ENCODE measurements around the gene CAD.
A peak's percentile ranks its signal among the peaks of the same experiment; 100 is the strongest.

Gene CAD

DNA sequence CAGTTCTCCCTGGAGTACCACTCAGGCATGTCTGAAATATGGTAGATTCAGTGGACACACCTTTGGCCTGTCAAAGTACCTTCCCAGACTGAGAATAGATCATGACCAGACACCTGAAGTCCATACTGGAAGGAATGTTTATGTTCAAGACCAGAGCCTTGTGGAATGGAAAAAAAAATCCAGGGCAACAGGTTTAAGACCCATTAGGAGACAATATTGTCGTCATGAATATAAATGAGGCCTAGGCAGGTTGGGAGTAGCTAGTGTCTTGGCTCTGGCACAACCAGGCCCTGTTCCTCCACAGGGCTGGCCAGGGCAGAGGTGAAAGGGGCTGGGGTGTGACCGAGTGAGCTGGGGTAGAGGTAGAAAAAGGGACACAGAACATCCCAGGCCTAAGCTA, 18.5 kb upstream of the CAD start:
- no peak for DNase-seq (ENCODE audit: low read depth in 2 of 2)

DNA sequence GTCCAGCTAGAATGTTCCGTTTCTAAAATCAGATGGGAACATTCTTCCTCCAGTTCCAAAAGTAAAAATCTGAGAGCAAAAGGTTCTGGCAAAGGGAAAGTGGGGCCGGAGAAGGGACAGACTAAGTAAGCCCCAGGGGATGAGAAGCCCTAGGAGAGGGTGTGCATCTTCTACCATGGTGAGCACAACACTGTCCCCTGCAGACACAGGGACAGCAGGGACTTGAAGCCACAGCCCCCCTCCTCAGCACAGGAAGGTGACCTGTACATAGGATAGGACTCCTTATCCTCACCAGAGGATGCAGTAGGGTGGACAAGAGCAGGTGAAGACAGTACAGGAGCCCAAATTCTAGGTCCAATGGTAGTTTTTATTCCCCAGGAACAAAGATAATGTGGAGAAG, 17.9 kb upstream of the CAD start:
- DNase-seq (ENCODE audit: low read depth in 2 of 2) = no peak

DNA sequence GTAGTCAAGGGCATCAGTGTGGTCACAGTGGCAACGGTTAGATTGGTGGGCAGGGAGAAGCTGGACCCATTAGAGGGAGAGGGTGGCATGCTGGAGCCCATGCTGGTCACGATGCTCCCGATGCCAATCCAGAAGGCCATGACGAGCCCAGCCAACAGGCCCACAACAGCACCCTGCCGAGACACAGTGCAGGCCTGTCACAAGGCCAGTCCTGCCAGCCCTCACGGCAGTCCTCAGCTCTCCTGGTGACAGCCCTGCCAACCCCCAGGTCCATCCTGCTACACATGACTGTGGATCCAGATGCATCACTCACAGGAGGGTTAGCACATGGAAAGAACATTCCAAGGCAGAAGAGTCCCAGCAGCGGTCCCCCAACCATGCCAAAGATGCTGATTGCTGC, 15.5 kb upstream of the CAD start:
- DNase-seq (ENCODE audit: low read depth in 2 of 2) = no peak

DNA sequence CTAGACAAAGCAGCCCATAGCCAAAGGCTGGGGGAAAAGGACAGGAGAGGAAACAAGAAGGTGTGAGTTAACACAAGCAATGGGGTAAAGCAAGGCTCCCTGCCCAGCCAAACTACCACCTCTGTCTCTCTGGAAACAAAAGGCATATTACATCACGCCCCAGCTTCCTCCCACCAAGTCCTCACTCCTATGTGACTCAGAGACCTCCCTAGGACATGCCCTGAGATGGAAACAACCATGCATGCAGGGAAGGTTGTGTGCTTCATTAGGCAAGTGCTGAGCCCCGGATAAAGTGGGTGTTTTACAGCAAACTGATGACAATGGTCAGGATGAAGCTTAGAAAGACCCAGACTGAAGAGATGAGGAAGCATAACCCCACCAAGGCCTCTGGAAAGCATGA, 14.3 kb upstream of the CAD start:
- no peak for DNase-seq (ENCODE audit: low read depth in 2 of 2)

DNA sequence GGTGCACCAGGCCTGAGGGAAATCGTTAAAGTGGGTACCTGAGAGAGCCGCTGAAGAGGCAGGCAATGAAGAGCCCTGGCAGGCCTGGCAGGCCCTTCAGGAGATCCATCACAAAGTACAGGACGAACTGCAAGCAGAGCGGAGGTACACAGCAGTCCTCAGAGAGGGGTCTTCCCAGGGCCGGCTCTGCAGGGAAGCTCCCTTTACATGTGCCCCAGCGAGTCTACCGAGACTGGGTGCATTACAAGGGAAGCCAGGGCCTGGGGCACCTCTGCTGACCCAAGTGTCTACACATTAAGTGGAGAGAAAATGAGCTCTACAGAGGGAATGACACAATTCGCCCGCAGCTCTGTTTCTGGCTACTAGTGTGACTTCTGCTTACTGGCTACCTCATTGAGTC, 13.4 kb upstream of the CAD start:
- DNase-seq (ENCODE audit: low read depth in 2 of 2) = no peak

DNA sequence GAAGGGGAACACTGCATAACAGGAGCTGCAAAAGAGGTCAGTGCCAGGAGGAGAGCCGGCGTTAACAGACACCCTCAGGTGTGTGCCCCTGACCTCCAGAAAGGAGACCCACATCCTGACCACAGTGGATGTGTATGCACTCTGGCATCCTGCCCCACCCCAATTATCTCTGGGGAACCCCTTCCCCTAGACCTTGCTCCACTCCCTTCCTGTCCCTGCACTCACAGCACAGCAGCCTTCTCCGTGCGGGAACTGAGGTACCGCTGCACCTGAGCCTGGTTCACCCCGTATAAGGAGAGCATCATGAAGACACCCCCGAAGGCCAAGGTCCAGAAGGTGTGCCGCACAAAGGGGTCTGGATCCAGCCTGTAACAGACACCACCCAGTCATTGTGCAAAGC, 12.6 kb upstream of the CAD start:
- no peak for DNase-seq (ENCODE audit: low read depth in 2 of 2)

DNA sequence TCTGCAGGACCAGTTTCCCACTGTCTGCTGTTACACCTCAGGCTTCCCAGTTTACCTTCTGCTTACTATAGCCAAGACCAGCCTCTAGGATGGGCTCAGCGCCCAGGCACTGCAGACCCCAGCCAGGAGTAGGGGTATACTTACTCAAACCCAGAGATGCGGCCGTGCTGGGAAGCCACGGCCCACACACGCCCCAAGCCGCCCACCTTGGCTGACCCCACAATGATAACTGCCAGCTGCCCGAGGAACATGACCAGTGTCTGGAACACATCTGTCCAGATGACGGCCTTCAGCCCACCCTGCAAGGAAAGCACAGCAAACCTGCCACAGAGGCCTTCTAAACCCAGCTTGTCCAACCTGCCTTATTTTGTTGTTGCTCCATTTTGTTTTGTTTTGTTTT, 12.0 kb upstream of the CAD start:
- DNase-seq (ENCODE audit: low read depth in 2 of 2) = no peak

DNA sequence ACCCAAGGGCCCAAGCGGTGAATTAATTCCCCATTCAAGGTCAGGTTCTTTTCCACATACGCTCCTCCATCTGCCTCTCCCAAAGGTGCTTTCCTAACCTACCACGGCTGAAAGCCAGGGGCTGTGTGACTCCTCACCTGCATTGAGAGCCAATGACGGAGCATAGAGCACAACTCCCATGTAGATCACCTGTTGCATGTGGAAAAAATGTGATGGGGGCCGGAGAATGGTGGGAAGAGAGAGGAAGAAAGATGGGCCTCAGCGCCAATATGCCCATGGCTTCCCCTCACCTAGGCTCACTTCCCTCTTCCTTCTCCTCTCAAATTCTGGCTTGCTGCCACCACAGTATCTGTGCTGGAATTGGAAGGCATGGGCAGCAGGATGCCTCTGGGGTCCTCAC, 10.8 kb upstream of the CAD start:
- no peak for DNase-seq (ENCODE audit: low read depth in 2 of 2)

DNA sequence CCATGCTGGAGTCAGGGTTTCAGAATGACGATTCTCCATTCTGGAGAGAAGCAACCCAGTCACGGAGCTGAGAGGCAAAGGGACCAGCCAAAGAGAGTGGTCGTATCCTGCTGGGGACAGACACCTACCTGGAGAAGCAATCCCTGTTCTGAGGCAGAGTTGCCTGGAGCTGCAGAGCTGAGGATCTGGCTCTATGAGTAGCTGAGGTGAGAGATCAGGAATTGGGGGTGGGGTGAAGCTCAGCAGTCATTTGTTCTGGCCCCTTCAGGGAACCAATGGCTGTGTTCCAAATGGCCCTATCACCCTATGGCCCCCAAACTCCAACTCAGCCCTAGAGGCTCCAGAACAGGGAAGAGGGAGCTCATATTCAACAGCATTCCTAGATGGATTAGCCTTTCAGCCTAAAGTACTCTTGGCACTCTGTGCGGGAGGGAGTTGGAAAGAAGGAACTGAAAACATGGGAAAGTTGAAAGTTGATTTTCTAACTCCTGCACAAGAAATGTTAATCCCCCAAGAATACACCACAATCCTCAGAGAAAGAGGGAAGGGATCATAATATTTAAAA, 8.6 kb upstream of the CAD start:
- DNase-seq (ENCODE audit: low read depth in 2 of 2) = no peak

DNA sequence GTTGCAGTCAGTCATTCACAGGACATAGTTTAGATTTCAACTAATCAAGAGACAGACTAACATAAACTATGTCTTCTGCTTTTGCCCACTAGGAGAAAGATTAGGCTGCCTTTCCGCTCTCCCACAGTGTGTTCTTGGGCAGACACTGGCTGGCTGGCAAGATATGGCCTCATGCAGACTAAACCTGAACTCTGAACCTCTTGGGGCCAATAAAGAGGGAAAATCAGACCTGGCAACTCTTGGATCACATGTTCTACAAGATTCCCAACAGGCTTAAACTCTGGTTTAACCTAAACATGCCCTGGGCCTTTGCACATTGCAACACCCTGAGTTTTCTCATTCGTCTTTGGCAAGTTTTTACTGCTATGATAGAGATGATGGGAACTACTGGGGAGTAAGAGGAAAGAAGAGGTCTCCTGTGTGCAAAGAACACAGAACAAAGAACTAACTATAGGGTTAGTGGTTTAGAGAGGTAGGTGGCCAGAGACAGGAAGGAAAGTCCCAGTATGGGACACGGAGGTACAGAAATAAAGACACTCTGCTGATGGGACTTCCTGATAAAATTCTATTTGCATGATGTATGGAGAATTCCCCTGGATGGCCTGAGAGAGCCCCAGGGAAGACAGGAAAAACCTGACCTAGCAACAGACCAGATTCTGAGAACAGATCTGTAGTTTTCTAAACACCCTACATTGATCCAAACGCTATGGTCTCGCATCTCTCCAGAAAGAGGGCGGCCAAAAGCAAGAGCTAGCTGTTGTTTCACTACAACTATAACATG, 7.4 kb upstream of the CAD start:
- DNase-seq (ENCODE audit: low read depth in 2 of 2) = no peak

DNA sequence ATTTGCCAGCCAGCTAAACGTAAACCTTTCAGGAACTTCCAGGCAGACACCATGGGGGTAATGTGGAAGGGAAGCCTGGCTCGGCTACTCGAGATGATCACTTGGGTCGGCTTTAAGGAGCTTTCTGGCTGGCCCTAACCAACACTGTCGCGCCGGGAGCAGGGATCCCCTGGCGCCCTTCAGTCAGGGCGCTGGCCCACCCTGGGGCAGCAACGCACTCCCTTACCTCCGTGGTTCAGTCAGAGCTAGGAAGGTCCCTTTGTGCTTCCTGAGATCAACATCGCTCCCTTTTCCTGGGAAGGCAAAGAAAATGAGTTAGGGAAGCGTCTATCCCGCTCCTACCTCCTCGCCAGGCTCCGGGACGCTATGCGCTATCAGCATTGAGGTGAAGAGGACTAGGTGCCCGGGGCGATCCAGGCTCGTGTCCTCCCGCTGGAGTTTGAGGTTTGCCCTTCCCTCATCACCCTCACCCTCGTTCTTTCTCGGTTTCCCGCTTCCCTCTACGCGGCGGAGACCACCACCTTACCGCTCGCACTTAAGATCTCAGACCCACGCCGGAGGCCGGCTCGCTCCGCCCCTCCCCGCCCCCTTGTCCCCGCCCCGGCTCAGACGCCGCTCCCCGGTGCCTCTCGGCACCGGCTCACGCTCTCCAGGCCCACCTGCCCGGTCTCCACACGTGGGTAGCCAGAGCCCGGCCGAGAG, 5.8 kb upstream of the CAD start:
- no peak for DNase-seq (ENCODE audit: low read depth in 2 of 2)

DNA sequence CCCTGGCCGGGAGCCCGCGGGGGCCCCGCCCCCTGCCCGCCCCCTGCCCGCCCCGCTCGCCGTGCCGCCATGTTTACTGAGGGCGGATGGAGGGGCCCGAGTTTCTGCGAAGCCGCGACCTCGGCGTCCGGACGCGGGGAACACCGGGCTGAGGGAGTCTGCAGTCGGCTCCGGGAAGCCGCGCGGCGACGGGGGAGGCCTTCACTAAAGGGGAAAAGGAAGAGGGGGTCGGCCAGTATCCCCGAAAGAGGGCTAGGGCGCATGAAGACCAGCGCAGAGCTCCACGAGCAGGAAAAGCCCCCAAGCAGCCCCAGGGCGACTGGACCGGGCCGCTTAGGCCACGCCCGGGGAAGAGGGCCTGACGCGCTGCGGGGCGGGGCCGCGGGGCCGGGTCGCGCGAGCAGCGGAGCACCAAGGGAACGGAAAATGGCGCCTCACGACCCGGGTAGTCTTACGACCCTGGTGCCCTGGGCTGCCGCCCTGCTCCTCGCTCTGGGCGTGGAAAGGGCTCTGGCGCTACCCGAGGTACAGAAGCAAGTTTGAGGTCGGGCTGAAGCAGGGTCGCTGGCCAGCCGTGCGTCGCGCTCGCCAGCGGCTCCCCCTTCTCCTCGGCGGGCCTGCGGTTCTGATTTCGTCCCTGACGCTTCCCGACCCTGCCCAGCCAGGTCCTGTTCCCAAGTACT, 5.1 kb upstream of the CAD start, which contains the start of the genes ATRAID and SLC5A6:
Gene ATRAID (plus strand): TSS at position 99 of the 683 bp plus-strand sequence. CDS start 328 bp downstream, at position 427.
Gene SLC5A6 (minus strand): TSS at position 326 of the 683 bp plus-strand sequence. CDS start 4,618 bp downstream, outside the sequence.
- DNase-seq (ENCODE audit: low read depth in 2 of 2) = peak; percentile 78 to 82

DNA sequence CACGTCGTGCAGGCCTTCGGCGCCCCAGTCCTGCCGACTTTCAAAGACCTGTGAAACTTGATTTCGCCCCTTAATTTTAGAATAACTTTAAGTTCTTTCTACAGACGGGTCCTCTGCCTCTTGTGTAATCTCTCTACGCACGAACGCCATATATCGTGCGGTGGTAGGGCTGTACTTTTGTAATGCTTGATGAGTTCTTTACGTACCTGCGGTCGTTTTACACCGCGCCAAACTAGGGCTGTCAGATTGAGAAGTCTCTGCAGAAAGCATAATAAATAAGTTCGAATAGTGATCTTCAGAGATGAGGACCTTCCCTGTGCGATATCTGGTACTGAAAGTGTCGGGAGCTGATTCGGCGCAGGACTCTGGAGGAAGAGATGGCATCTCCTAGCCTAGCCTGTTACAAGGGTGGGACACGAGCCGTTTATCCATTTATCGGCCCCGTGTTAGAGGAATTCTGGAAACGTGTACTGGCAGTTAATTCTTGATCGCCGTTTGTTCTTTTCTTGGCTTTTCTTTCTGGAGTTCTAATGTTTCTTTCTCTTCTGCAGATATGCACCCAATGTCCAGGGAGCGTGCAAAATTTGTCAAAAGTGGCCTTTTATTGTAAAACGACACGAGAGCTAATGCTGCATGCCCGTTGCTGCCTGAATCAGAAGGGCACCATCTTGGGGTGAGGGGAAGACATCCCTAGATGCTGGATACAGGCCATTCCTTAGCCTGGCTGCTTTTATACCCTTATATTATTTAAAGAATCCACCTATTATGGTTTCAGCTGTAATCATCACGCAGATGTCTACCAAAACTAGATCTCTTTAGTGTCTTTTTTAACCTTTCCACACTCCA, 4.3 kb upstream of the CAD start:
- DNase-seq (ENCODE audit: low read depth in 2 of 2) = no peak

DNA sequence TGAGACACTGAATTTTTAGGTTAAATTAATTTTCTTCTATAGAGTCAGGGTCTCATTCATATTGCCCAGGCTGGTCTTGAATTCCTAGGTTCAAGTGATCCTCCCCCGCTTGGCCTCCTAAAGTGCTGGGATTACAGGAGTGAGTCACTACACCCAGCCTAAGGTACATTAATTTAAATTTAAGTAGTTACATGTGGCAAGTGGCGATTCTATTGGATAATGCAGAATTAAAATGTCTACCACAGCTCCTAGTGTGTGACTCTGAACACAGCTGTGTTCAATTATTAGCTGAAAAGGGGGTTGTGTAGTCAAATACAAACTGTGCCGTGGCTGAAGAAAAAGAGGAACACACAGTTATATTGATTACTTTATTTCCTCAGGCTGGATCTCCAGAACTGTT, 2.2 kb upstream of the CAD start:
- DNase-seq (ENCODE audit: low read depth in 2 of 2) = no peak

DNA sequence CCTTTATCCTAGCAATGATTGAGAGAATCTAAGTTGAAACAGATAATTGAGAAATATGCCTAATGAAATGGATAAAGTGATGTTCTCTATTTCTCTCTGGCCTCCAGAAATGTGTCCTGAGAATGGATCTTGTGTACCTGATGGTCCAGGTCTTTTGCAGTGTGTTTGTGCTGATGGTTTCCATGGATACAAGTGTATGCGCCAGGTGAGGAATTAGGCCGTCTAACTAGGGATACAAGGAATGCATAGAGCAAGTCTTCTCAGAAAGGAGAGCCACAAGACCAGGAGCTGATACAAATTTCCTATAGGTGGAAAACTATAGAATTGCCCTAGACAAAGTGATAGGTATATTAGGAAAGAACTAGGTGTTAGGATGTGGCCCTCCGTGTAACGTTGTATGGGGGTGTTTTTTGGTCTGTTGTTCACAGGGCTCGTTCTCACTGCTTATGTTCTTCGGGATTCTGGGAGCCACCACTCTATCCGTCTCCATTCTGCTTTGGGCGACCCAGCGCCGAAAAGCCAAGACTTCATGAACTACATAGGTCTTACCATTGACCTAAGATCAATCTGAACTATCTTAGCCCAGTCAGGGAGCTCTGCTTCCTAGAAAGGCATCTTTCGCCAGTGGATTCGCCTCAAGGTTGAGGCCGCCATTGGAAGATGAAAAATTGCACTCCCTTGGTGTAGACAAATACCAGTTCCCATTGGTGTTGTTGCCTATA, 592 bp upstream of the CAD start:
- no peak for DNase-seq (ENCODE audit: low read depth in 2 of 2)

DNA sequence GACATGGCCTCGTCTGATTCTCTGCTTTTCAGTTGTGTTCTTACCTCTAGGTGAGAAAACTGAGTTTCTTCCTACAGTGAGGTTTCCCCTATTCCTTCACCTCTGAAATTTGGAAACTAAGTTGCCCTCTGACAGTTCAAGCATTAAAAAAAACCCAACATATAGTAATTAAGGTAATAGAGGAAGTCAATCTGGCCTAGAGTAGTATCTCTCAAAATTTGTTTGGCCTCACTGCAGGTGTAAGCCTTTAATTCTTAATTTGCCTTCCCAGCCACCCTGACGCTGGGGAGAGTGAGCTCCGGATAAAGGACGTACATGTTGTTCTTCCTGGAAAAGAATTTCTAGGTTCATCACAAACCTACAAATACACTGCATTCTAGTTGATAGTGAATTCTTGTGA, 1.4 kb downstream of the CAD start:
- DNase-seq (ENCODE audit: low read depth in 2 of 2) = no peak

DNA sequence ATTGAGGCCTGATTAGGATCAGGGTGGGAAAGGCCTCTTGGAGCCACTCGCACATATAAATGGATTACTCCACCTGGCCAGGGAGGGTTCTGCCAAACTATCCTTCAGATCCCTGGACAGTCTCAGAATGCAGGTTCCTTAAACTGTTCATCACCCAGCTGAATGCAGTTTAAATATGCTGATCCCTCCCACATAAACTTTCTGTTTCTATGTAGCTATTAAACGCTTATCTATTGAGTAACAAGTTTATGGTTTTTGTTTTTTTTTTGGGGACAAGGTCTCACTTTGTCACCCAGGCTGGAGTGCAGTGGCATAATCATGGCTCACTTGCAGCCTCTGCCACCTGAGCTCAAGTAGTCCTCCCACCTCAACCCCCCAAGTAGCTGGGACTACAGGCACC, 1.9 kb downstream of the CAD start:
- no peak for DNase-seq (ENCODE audit: low read depth in 2 of 2)

DNA sequence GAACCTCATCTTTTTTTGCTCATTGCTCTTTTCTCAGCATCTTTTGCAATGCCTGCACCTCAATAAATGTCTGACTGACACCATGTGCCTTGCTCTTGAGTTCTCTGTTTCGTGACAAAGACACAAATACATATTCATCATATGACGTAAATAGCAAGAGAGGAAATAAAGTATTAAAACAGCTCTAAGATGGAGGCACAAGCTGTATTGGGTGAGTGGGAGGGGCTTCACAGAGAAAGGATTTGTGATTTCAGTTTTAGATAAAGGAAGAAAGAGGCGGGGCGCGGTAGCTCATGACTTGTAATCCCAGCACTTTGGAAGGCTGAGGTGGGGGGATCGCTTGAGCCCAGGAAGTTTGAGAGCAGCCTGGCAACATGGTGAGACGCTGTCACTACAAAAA, 2.9 kb downstream of the CAD start:
- DNase-seq (ENCODE audit: low read depth in 2 of 2) = no peak

DNA sequence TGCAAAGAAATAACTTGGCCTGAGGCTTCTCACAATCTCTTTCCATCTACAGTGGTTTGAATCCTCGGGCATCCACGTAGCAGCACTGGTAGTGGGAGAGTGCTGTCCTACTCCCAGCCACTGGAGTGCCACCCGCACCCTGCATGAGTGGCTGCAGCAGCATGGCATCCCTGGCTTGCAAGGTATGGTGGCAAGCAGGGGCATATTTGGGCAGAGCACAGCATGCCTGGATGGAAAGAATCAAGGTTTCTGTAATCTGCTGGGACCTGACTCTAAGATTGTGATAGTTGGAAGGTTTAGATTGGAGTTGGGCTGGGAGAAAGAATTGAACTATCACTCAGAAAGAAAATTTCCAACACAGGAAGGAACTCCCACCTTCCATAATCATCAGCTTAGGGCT, 4.0 kb downstream of the CAD start:
- no peak for DNase-seq (ENCODE audit: low read depth in 2 of 2)

DNA sequence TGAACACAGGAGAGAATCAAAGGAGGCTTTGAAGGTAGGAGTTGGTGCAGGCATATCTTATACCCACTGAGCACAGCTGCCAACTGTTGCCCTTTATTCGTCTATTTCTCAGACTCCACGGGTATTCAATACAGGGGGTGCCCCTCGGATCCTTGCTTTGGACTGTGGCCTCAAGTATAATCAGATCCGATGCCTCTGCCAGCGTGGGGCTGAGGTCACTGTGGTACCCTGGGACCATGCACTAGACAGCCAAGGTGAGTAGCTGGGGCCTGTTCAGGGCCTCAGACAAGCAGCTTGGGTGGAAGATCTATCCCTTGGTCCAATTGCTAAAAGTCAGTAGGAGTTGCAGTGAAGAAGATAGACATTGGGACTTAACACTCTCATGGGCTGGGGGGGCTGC, 5.2 kb downstream of the CAD start:
- no peak for DNase-seq (ENCODE audit: low read depth in 2 of 2)

DNA sequence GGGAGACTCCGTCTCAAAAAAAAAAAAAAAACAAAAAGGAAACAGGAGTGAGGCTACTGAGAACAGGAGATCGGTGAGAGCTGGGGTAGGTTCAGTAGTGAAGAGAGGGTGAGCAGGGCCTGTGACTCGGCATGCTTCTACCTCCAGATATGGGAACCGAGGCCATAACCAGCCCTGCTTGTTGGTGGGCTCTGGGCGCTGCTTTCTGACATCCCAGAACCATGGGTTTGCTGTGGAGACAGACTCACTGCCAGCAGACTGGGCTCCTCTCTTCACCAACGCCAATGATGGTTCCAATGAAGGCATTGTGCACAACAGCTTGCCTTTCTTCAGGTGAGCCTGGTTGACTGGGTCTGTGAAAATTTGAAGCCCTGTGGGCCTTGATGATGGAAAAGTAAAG, 6.2 kb downstream of the CAD start:
- DNase-seq (ENCODE audit: low read depth in 2 of 2) = no peak

Data from stimulated activated CD4-positive, alpha-beta T cell treated with anti-CD3 and anti-CD28 coated beads, Interleukin-12 subunit alpha, Interleukin-12 subunit beta, amount 100 ng/mL, for 24 hours (primary cell).